ENCODE data around the gene MON2. TPM values are rescaled to one million over a fixed set of nuclear protein-coding genes. Genes with fewer than 3 reads are reported as not detected.
A peak's percentile ranks its signal among the peaks of the same experiment; 100 is the strongest.

MON2 gene
- total and polyA plus RNA-seq, 2 of the 13 experiments (the other 11 are each of a cell fraction or from before 2014, with no cell fraction given) = 10.5 to 24.8 TPM

DNA sequence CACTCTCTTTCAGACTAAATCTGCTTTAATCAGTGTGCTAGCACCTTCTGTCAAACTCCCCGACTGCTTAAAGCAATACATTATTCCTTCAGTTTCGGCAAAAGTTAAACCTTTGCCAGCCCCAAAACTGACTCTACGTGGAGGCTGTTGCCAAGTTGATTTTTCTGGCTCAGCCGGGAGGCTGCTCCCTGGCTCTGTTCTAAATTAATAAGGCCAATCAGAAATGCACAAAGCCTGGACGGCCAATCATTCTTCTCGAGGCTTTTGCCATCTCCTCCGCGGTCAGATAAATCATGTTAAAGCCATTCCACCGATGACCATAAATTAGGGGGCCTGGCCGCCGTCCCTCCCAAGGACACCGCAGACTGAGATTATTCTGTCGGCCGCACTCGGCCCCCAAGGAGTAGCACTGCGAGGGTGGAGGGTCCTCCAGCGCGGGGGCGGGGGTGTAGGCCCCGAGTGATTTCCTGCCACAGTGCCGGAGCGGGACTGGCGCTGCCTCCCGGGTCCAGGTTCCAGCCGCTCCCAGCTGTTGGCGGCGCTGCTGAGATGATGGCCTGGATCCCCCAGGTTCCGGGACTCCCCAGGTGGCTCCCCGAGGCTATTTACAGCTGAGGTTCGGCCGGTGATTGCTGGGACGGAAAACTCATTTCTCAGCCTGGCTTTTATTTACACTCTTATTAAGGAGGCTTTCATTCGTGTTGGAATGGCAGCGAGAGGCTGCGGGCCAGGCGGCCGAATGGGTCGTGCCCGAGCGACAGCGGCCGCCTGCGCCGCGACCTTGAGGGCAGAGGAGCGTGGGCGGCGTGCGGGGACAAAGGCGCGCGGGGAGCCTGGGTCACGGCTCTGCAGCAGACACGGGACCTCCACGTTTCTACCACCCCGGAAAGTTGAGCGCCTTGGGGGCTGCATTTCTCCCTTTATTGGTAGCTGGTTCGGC lies 165.1 kb downstream of the MON2 start (continued):
- TF ChIP-seq, protein P1, sequence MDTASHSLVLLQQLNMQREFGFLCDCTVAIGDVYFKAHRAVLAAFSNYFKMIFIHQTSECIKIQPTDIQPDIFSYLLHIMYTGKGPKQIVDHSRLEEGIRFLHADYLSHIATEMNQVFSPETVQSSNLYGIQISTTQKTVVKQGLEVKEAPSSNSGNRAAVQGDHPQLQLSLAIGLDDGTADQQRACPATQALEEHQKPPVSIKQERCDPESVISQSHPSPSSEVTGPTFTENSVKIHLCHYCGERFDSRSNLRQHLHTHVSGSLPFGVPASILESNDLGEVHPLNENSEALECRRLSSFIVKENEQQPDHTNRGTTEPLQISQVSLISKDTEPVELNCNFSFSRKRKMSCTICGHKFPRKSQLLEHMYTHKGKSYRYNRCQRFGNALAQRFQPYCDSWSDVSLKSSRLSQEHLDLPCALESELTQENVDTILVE (CRISPR knock-in tag; IDR thresholded peaks at IDR 0.05) = no peak
- TF ChIP-seq RFXAP (CRISPR knock-in tag; IDR thresholded peaks at IDR 0.05; ENCODE audit: borderline replicate concordance) = no peak
- peak; percentile 42; the same call in 1 of the 2 replicates for TF ChIP-seq SIN3A (IDR thresholded peaks at IDR 0.05; ENCODE audit: borderline replicate concordance, low read depth, low read length)
- TF ChIP-seq, protein P2, sequence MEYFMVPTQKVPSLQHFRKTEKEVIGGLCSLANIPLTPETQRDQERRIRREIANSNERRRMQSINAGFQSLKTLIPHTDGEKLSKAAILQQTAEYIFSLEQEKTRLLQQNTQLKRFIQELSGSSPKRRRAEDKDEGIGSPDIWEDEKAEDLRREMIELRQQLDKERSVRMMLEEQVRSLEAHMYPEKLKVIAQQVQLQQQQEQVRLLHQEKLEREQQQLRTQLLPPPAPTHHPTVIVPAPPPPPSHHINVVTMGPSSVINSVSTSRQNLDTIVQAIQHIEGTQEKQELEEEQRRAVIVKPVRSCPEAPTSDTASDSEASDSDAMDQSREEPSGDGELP (IDR thresholded peaks at IDR 0.05; ENCODE audit: borderline replicate concordance, low read depth) = peak; percentile 89
- no peak for TF ChIP-seq ZNF569 (CRISPR knock-in tag; IDR thresholded peaks at IDR 0.05; ENCODE audit: borderline replicate concordance)
- no peak for TF ChIP-seq ZNF296 (CRISPR knock-in tag; conservative IDR thresholded peaks at IDR 0.05)
- TF ChIP-seq TCF12 (IDR thresholded peaks at IDR 0.05) = no peak
- TF ChIP-seq TCF12 (CRISPR knock-in tag; IDR thresholded peaks at IDR 0.05) = peak; percentile 66; the same call in 1 of the 2 replicates
- peak; percentile 23; the same call in 1 of the 2 replicates for TF ChIP-seq KAT8 (CRISPR knock-in tag; IDR thresholded peaks at IDR 0.05)
- TF ChIP-seq, protein P3, sequence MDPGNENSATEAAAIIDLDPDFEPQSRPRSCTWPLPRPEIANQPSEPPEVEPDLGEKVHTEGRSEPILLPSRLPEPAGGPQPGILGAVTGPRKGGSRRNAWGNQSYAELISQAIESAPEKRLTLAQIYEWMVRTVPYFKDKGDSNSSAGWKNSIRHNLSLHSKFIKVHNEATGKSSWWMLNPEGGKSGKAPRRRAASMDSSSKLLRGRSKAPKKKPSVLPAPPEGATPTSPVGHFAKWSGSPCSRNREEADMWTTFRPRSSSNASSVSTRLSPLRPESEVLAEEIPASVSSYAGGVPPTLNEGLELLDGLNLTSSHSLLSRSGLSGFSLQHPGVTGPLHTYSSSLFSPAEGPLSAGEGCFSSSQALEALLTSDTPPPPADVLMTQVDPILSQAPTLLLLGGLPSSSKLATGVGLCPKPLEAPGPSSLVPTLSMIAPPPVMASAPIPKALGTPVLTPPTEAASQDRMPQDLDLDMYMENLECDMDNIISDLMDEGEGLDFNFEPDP (CRISPR knock-in tag; conservative IDR thresholded peaks at IDR 0.05) = no peak
- TF ChIP-seq ZNF24 (IDR thresholded peaks at IDR 0.05) = no peak
- TF ChIP-seq ZNF510 (CRISPR knock-in tag; IDR thresholded peaks at IDR 0.05; ENCODE audit: low read depth) = no peak
- TF ChIP-seq ZNF430 (CRISPR knock-in tag; IDR thresholded peaks at IDR 0.05) = no peak
- no peak for TF ChIP-seq ZNF567 (CRISPR knock-in tag; IDR thresholded peaks at IDR 0.05; ENCODE audit: borderline replicate concordance)
- TF ChIP-seq, protein P4, sequence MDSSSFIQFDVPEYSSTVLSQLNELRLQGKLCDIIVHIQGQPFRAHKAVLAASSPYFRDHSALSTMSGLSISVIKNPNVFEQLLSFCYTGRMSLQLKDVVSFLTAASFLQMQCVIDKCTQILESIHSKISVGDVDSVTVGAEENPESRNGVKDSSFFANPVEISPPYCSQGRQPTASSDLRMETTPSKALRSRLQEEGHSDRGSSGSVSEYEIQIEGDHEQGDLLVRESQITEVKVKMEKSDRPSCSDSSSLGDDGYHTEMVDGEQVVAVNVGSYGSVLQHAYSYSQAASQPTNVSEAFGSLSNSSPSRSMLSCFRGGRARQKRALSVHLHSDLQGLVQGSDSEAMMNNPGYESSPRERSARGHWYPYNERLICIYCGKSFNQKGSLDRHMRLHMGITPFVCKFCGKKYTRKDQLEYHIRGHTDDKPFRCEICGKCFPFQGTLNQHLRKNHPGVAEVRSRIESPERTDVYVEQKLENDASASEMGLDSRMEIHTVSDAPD (CRISPR knock-in tag; IDR thresholded peaks at IDR 0.05) = 0 out of 2 replicates have a peak, but pooled peaks have one; percentile 12
- TF ChIP-seq NCOA2 (CRISPR knock-in tag; IDR thresholded peaks at IDR 0.05) = no peak
- TF ChIP-seq ZNF678 (CRISPR knock-in tag; IDR thresholded peaks at IDR 0.05) = no peak
- peak; percentile 65; the same call in 1 of the 2 replicates for TF ChIP-seq BCL3 (CRISPR knock-in tag; IDR thresholded peaks at IDR 0.05)
- no peak for TF ChIP-seq SPEN (CRISPR knock-in tag; IDR thresholded peaks at IDR 0.05; ENCODE audit: low read depth)
- no peak for TF ChIP-seq MBD4 (IDR thresholded peaks at IDR 0.05; ENCODE audit: borderline replicate concordance, low read length)
- TF ChIP-seq POLR2AphosphoS5 (IDR thresholded peaks at IDR 0.05; ENCODE audit: low read depth, low read length) = no peak
- TF ChIP-seq, protein P5, sequence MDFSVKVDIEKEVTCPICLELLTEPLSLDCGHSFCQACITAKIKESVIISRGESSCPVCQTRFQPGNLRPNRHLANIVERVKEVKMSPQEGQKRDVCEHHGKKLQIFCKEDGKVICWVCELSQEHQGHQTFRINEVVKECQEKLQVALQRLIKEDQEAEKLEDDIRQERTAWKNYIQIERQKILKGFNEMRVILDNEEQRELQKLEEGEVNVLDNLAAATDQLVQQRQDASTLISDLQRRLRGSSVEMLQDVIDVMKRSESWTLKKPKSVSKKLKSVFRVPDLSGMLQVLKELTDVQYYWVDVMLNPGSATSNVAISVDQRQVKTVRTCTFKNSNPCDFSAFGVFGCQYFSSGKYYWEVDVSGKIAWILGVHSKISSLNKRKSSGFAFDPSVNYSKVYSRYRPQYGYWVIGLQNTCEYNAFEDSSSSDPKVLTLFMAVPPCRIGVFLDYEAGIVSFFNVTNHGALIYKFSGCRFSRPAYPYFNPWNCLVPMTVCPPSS (IDR thresholded peaks at IDR 0.05) = no peak
- peak; percentile 50; the same call in 1 of the 2 replicates for TF ChIP-seq ZNF768 (CRISPR knock-in tag; IDR thresholded peaks at IDR 0.05)
